HEK293 (cell line): ENCODE results near the gene KCNMA1.

Experiments
- CTCF ChIA-PET: fragments of 350-600 bp; formaldehyde crosslinking; extraction: SDS; loops from one replicate; lab custom pipeline; 2021; ENCODE audit warnings: antibody characterized with exemption; lab: Yijun Ruan, JAX
- POLR2A ChIA-PET: fragments of 300-600 bp; formaldehyde crosslinking; extraction: SDS; loops from one replicate; lab custom pipeline; 2020; ENCODE audit warnings: antibody characterized with exemption, inconsistent platforms; lab: Yijun Ruan, JAX
- H3K27ac ChIP-seq: fragments of 200-500 bp; sonication (Bioruptor generic); 2 replicates; pipeline ENCODE4 v1.5.1; 2014; ENCODE audit warnings: low read depth, low read length, control low read depth, inconsistent platforms; ENCODE audit errors: extremely low read depth
- H3K36me3 ChIP-seq, 2 experiments: fragments of 200-500 bp in 1 of 2; sonication (Bioruptor generic) in 1 of 2; 1 replicate in 1 of 2; 2 replicates in 1 of 2; pipeline ENCODE4 v1.5.1; 2014 to 2017; ENCODE audit warnings: inconsistent platforms in 2 of 2, low read length in 2 of 2; ENCODE audit not compliant: control insufficient read depth in 2 of 2, insufficient read depth in 1 of 2
- H3K4me1 ChIP-seq: fragments of 200-500 bp; sonication (Bioruptor generic); 2 replicates; pipeline ENCODE4 v1.5.1; 2014; ENCODE audit warnings: mild to moderate bottlenecking, low read length, inconsistent platforms; ENCODE audit not compliant: control insufficient read depth, insufficient read depth
- H3K4me3 ChIP-seq: 2 replicates; pipeline ENCODE4 v1.5.1; 2011; ENCODE audit warnings: low read depth, mild to moderate bottlenecking, control low read depth, low read length, moderate library complexity
- H3K9me3 ChIP-seq: fragments of 200-500 bp; sonication (Bioruptor generic); 2 replicates; pipeline ENCODE4 v1.5.1; 2014; ENCODE audit warnings: low read depth, low read length, inconsistent platforms; ENCODE audit not compliant: control insufficient read depth, insufficient read depth
- GLIS2 ChIP-seq: fragments of 450-650 bp; formaldehyde crosslinking; IDR thresholded peaks from 2 replicates; pipeline ENCODE4 v1.5.1; 2016; ENCODE audit warnings: missing biosample characterization, missing genetic modification characterization
- KLF7 ChIP-seq: fragments of 450-650 bp; formaldehyde crosslinking; IDR thresholded peaks from 2 replicates; pipeline ENCODE4 v1.5.1; 2016; ENCODE audit warnings: missing biosample characterization, missing genetic modification characterization, borderline replicate concordance
- PATZ1 ChIP-seq: fragments of 450-650 bp; formaldehyde crosslinking; IDR thresholded peaks from 2 replicates; pipeline ENCODE4 v1.5.1; 2016; ENCODE audit warnings: missing biosample characterization, missing genetic modification characterization
- REST ChIP-seq: fragments of 450-650 bp; formaldehyde crosslinking; IDR thresholded peaks from 2 replicates; pipeline ENCODE4 v1.5.1; 2016; ENCODE audit warnings: missing biosample characterization, missing genetic modification characterization
- SCRT2 ChIP-seq: fragments of 450-650 bp; formaldehyde crosslinking; IDR thresholded peaks from 2 replicates; pipeline ENCODE4 v1.5.1; 2016; ENCODE audit warnings: missing biosample characterization, missing genetic modification characterization
- YY1 ChIP-seq: fragments of 450-650 bp; formaldehyde crosslinking; IDR thresholded peaks from 2 replicates; pipeline ENCODE4 v1.5.1; 2018; ENCODE audit warnings: missing biosample characterization, missing genetic modification characterization
- ZBTB20 ChIP-seq: fragments of 450-650 bp; formaldehyde crosslinking; IDR thresholded peaks from 2 replicates; pipeline ENCODE4 v1.5.1; 2016; ENCODE audit warnings: missing biosample characterization, missing genetic modification characterization
- ZBTB26 ChIP-seq: fragments of 450-650 bp; formaldehyde crosslinking; optimal IDR thresholded peaks from 2 replicates; pipeline ENCODE3; 2016; ENCODE audit warnings: missing biosample characterization, mild to moderate bottlenecking, missing genetic modification characterization
- ZBTB44 ChIP-seq: fragments of 450-650 bp; IDR thresholded peaks from 2 replicates; pipeline ENCODE4 v1.5.1; 2018; ENCODE audit warnings: missing biosample characterization, mild to moderate bottlenecking, missing genetic modification characterization
- ZBTB49 ChIP-seq: fragments of 450-650 bp; formaldehyde crosslinking; IDR thresholded peaks from 2 replicates; pipeline ENCODE4 v1.5.1; 2016; ENCODE audit warnings: missing biosample characterization, missing genetic modification characterization, low read depth
- ZBTB7A ChIP-seq: fragments of 450-650 bp; formaldehyde crosslinking; IDR thresholded peaks from 2 replicates; pipeline ENCODE4 v1.5.1; 2016; ENCODE audit warnings: low read depth, missing biosample characterization, missing genetic modification characterization
- ZIC2 ChIP-seq: fragments of 450-650 bp; formaldehyde crosslinking; IDR thresholded peaks from 2 replicates; pipeline ENCODE4 v1.5.1; 2016; ENCODE audit warnings: missing biosample characterization, missing genetic modification characterization
- ZNF174 ChIP-seq: fragments of 450-650 bp; formaldehyde crosslinking; IDR thresholded peaks from 2 replicates; pipeline ENCODE4 v1.5.0; 2017; ENCODE audit warnings: missing biosample characterization, mild to moderate bottlenecking, missing genetic modification characterization
- ZNF335 ChIP-seq: fragments of 450-650 bp; formaldehyde crosslinking; conservative IDR thresholded peaks from 2 replicates; pipeline ENCODE4 v1.5.1; 2016; ENCODE audit warnings: missing biosample characterization, missing genetic modification characterization
- ZNF449 ChIP-seq: fragments of 450-650 bp; formaldehyde crosslinking; IDR thresholded peaks from 2 replicates; pipeline ENCODE4 v1.5.1; 2017; ENCODE audit warnings: missing biosample characterization, mild to moderate bottlenecking, missing genetic modification characterization, moderate library complexity
- ZNF48 ChIP-seq: fragments of 450-650 bp; formaldehyde crosslinking; IDR thresholded peaks from 2 replicates; pipeline ENCODE4 v1.5.1; 2016; ENCODE audit warnings: missing biosample characterization, missing genetic modification characterization
- ZNF513 ChIP-seq: fragments of 450-650 bp; IDR thresholded peaks from 2 replicates; pipeline ENCODE4 v1.5.1; 2018; ENCODE audit warnings: missing biosample characterization, missing genetic modification characterization
- ZNF561 ChIP-seq: fragments of 450-650 bp; IDR thresholded peaks from 2 replicates; pipeline ENCODE4 v1.5.1; 2018; ENCODE audit warnings: missing biosample characterization, missing genetic modification characterization, borderline replicate concordance
- ZSCAN30 ChIP-seq: fragments of 450-650 bp; IDR thresholded peaks from 2 replicates; pipeline ENCODE4 v1.5.1; 2018; ENCODE audit warnings: missing biosample characterization, mild to moderate bottlenecking, missing genetic modification characterization, moderate library complexity

Gene KCNMA1

GRCh38 chr10:77638321-77639101 lies 903 bp upstream of the KCNMA1 start:
- H3K36me3 ChIP-seq = no peaks in the 10 kb centered on the region
- TF ChIP-seq ZNF449 (tag by site-specific recombination) = peak; percentile 50; the same call in 1 of the 2 replicates
- peak; percentile 68 for TF ChIP-seq ZNF335 (tag by site-specific recombination)
- peak; percentile 26; the same call in 1 of the 2 replicates for TF ChIP-seq ZNF513
- peak; percentile 69 for TF ChIP-seq SCRT2 (tag by site-specific recombination)
- peak; percentile 43; the same call in 1 of the 2 replicates for TF ChIP-seq PATZ1 (tag by site-specific recombination)
- no peak for TF ChIP-seq YY1 (tag by site-specific recombination)
- TF ChIP-seq ZNF561 = peak; percentile 70; the same call in 1 of the 2 replicates
- TF ChIP-seq GLIS2 (tag by site-specific recombination) = peak; percentile 70
- TF ChIP-seq ZBTB7A = no peak
- no peak for TF ChIP-seq ZNF174 (tag by site-specific recombination)
- TF ChIP-seq ZBTB26 (tag by site-specific recombination) = peak; percentile 86
- TF ChIP-seq ZBTB20 (tag by site-specific recombination) = peak; percentile 24; the same call in 1 of the 2 replicates
- TF ChIP-seq ZIC2 = peak; percentile 86
- TF ChIP-seq ZNF48 (tag by site-specific recombination) = no peak
- TF ChIP-seq ZSCAN30 (tag by site-specific recombination) = 0 out of 2 replicates have a peak, but pooled peaks have one; percentile 23
- TF ChIP-seq ZBTB49 (tag by site-specific recombination) = no peak
- TF ChIP-seq KLF7 = no peak
- TF ChIP-seq ZBTB44 (tag by site-specific recombination) = 0 out of 2 replicates have a peak, but pooled peaks have one; percentile 40
- TF ChIP-seq REST (tag by site-specific recombination) = peak; percentile 84
- no peaks in the 10 kb centered on the region for H3K4me1 ChIP-seq
- ChIA-PET POLR2A (no interaction called here), CTCF (interaction anchor here (0.6 to 21.0 kb wide), 6 partner anchors 23 to 769 kb away, joined by 3 to 512 read pairs (median 4); no protein-coding TSS in a partner anchor)
- no peaks in the 10 kb centered on the region for H3K9me3 ChIP-seq
- H3K4me3 ChIP-seq = peak overlapping the region; percentile 50
- H3K27ac ChIP-seq = peak overlapping the region; percentile 44; the same call in 1 of the 2 replicates
